Measurements from ENCODE around the gene NOSIP. TPM values are rescaled to one million over a fixed set of nuclear protein-coding genes. Genes with fewer than 3 reads are reported as not detected.
"Not testable (repeated sequence)": the region's sequence is repeated elsewhere in the genome, so short reads cannot be mapped to it uniquely, and the experiment has no call there.

Gene NOSIP, protein sequence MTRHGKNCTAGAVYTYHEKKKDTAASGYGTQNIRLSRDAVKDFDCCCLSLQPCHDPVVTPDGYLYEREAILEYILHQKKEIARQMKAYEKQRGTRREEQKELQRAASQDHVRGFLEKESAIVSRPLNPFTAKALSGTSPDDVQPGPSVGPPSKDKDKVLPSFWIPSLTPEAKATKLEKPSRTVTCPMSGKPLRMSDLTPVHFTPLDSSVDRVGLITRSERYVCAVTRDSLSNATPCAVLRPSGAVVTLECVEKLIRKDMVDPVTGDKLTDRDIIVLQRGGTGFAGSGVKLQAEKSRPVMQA
- 10 to 100 TPM; 51.0 to 80.7 (median 59.0) TPM for polyA plus RNA-seq (ENCODE audit: insufficient read depth in 1 of 5, insufficient read length in 5 of 5, low replicate concordance in 1 of 5)
- long read RNA-seq, donor 1, transcript NOSIP-204 (9 exons, 1,005 nt) = major isoform, 20 of 34 reads
- long read RNA-seq, donor 1, partial matches to known transcripts = 14 of 34 reads
- long read RNA-seq, donor 1, other reads (novel, unspliced or antisense) = 0 of 34 reads
- long read RNA-seq, donor 2, transcript NOSIP-204 (9 exons, 1,005 nt) = major isoform, 11 of 13 reads
- long read RNA-seq, donor 2, partial matches to known transcripts = 0 of 13 reads
- long read RNA-seq, donor 2, other reads (novel, unspliced or antisense) = 0 of 13 reads
- long read RNA-seq, donor 3, transcript NOSIP-204 (9 exons, 1,005 nt) = major isoform, 16 of 18 reads
- long read RNA-seq, donor 3, partial matches to known transcripts = 0 of 18 reads
- long read RNA-seq, donor 3, other reads (novel, unspliced or antisense) = 0 of 18 reads
- long read RNA-seq, donor 4, transcript NOSIP-204 (9 exons, 1,005 nt) = major isoform, 10 of 42 reads
- long read RNA-seq, donor 4, partial matches to known transcripts = 32 of 42 reads
- long read RNA-seq, donor 4, other reads (novel, unspliced or antisense) = 0 of 42 reads
- long read RNA-seq, donor 5, transcript NOSIP-204 (9 exons, 1,005 nt) = major isoform, 33 of 80 reads
- long read RNA-seq, donor 5, partial matches to known transcripts = 27 of 80 reads
- long read RNA-seq, donor 5, other reads (novel, unspliced or antisense) = 17 of 80 reads
- long read RNA-seq, donor 6, transcript NOSIP-204 (9 exons, 1,005 nt) = major isoform, 22 of 34 reads
- long read RNA-seq, donor 6, partial matches to known transcripts = 12 of 34 reads
- long read RNA-seq, donor 6, other reads (novel, unspliced or antisense) = 0 of 34 reads
- long read RNA-seq, donor 7, partial matches to known transcripts = 84 of 88 reads
- long read RNA-seq, donor 7, other reads (novel, unspliced or antisense) = 0 of 88 reads
- long read RNA-seq, donor 8, transcript NOSIP-204 (9 exons, 1,005 nt) = major isoform, 9 of 16 reads
- long read RNA-seq, donor 8, partial matches to known transcripts = 5 of 16 reads
- long read RNA-seq, donor 8, other reads (novel, unspliced or antisense) = 0 of 16 reads

DNA sequence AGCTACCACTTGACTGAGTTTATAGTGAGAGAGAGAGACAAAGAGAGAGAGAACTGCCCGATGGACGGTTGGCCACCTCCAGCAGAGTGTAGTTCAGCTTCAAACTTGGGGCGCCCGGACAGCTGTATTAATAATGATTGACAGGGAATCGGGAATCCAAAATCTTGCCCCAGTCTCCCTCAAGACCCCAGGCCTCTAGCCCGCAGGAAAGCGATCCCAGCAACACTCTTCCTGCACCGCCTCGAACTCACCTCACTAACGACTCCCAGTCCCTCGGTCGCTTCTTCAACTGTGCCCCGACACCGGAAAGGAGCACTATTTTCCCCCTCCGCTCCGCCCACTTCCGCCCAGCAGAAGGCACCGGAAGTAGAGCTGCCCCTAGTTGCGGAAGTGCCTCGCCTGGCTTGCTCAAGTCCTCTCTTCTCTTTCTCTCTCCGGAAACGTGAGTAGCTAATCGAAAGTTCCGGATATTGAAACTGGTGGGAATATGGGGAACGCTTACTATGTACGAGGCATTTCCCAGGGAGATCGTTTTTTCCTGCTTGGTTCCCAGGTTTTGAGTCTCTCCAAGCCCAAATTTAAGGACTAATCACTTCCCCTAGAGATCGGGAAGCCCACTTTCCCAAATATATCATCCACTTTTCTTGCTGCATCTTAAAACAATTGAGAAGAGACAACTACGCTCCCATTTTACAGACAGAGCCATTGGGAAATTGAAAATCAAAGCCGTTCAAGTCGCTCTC, at the start of gene NOSIP:
NOSIP (minus strand) TSS at position 293 of the 743 bp plus-strand sequence. CDS start 19,865 bp downstream, outside the sequence.
- DNase-seq = peak; percentile 93 to 95

- no peak for DNase-seq
Measured at GRCh38 chr19:49629659-49630058, 49.3 kb upstream of the NOSIP start.

DNA sequence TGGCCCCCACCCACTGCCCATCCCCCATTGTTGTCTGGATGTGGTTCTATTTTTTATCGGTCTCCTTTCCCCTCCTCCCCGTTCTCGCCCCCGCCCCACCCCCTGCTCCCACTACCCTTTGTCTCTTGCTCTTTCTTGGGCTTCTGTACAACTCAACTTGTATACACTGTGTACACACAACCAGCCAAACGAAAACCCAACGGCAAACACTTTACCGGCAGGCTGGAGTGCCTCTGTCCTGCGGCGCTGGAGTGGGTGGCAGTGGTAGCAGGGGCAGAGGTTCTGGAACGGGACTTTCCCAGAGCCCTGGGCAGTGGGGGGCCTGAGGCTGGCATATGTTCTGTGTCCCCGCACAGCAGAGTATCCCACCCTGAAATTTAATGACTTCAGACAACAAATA, 45.9 kb upstream of the NOSIP start:
- DNase-seq = no peak

DNA sequence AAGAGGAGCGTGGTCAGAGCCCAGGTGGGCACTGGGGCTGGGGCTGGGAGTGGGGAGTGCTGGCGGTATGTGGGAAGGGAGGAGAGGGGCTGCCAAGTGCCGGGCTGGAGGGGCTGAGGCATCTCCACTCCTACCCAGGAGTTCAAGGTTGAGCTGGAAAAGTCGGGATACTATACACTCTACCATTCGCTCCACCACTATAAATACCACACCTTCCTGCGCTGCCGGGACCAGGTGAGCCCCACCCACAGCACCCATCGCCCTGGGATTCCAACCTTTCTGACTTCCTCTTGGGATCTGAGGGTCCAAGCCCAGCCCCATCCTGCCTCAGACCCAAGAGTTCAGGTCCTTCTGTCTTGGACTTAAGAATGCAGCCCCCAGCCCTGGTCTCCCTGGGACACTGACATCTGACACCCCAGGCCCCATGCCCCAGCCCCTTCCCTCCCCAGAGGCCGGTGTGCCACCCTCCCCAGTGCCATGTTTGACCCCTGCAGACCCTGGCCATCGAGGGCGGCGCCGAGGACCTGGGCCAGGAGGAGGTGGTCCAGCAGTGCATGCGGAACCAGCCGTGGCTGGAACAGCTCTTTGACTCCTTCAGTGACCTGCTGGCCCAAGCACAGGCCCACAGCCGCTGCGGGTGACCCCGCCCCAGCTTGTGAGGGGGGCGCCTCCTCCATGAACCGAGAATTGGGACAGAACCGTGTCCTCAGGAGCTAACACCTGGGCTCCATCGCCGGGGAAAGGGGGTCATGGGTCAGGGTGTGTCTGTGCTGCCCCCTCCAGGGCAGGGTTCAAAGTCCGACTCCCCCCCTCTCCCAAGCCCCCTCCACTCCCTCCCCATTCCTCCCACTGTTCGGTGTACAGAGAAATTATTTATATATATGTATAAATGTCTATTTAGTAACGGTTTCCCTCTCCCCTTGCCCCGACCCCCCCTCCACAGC, 44.9 kb upstream of the NOSIP start:
- DNase-seq = no peak

- not testable (repeated sequence) for DNase-seq
Measured at GRCh38 chr19:49617860-49618259, 37.5 kb upstream of the NOSIP start.

GRCh38 chr19:49616945-49617344, 36.6 kb upstream of the NOSIP start:
- DNase-seq = no peak

DNA sequence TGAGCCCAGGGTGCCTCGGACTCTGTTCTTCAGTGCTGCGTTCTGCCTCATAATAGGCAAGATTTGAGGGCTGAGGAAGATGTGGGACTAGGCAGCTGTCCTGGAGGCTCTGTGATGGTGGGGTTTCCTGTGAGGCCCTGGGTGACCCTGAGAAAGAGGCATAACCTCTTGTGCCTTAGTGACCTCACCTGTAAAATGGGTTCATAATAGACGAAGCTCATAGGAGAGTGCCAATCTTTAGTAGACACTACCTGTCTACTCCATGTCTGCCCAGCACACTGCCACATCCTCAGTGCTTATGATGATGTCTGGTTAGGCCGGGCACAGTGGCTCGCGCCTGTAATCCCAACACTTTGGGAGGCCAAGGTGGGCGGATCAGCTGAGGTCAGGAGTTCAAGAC, 36.2 kb upstream of the NOSIP start:
- no peak for DNase-seq

DNA sequence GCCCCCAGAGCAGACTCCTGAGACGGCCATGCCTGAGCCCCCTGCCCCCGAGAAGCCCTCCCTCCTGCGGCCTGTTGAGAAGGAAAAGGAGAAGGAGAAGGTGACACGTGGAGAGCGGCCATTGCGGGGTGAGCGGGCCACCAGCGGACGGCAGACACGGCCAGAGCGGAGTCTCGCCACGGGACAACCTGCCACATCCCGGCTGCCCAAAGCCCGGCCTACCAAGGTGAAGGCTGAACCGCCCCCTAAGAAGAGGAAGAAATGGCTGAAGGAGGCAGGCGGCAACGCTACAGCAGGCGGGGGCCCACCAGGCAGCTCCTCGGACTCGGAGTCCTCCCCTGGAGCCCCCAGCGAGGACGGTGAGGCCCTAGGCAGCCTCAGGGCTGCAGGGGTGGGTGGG, 35.5 kb upstream of the NOSIP start:
- DNase-seq = no peak

DNA sequence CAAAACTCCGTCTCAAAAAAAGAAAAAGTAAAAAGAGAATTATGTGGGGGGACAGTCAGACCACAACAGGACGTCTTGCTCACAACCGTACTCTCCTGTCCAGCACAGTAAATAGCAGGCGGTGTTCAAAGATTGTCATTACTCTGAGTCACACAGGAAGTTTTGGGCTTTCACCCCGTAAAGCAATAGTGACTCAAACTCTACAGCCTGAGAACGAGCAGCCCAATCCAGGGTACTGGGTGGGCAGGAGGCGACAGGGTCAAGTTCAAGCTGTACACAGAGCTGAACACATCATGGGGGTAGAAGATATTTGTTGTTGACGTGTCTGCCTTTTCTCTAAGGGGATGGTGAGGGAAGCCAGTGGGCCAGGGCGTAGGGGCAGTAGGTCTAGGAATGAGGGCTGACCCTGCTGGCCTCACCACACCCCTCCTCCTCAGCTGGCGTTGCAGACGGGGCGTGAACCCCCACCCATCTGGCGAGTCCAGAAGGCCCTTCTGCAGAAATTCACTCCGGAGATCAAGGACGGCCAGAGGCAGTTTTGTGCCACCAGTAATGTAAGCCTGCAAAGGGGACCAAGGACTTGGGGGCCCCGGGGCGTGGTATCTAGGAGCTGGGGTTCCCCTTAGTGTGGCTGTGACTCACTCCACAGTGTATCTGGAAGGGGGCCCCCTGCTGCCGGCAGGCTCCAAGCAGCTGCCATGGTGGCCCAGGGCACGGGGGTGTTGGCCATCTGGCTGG, 33.9 kb upstream of the NOSIP start:
- no peak for DNase-seq

- DNase-seq = no peak
Measured at GRCh38 chr19:49613374-49613773, 33.0 kb upstream of the NOSIP start.

GRCh38 chr19:49609499-49610092, 29.2 kb upstream of the NOSIP start:
- no peak for DNase-seq

GRCh38 chr19:49605605-49606004, 25.2 kb upstream of the NOSIP start:
- no peak for DNase-seq

DNA sequence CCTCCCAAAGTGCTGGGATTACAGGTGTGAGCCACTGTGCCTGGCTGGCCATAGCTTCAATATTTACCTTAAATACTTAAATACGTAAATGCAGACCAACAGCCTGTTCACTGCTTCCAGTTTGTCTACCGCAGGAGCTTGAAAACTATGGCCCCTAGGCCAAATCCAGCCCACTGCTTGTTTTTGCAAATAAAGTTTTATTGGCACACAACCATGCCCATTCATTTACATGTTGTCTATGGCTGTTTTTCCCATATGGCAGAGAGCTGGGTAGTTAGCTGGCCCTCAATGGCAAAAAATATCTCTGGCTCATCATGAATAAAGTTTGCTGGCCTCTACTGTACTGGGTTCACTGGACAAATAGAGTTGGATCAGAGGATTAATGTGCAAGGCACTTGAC, 22.4 kb upstream of the NOSIP start:
- no peak for DNase-seq

- DNase-seq = no peak
Measured at GRCh38 chr19:49601482-49602038, 21.2 kb upstream of the NOSIP start.

DNA sequence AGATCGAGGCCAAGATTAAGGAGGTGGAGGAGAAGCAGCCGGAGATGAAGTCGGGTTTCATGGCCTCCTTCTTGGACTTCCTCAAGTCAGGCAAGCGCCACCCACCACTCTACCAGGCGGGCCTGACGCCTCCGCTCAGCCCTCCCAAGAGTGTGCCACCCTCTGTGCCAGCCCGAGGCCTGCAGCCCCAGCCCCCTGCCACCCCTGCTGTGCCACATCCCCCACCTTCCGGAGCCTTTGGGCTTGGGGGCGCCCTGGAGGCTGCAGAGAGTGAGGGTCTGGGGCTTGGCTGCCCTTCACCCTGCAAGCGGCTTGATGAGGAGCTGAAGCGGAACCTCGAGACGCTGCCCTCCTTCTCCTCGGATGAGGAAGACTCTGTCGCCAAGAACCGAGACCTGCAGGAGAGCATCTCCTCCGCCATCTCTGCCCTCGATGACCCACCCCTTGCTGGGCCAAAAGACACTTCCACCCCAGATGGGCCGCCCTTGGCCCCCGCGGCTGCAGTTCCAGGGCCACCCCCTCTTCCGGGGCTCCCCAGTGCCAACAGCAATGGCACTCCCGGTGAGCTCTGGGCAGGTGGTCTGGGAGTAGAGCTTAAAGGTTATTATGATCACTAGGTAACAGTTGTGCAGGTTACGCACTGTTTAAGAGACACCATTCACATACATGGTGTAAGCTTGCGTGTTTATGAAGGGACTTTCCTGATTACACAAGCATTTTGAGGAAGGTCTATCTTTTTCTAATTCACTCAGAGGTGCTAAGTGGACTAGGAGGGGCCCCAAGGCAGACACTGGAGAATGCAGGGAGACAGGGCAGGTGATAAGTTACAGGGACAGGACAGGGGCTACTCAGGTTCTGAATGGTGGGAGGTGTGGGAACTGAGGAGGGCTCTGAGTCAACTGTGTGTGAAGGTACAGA, 19.3 kb upstream of the NOSIP start:
- DNase-seq = no peak

GRCh38 chr19:49597703-49597974, 17.3 kb upstream of the NOSIP start:
- no peak for DNase-seq

DNA sequence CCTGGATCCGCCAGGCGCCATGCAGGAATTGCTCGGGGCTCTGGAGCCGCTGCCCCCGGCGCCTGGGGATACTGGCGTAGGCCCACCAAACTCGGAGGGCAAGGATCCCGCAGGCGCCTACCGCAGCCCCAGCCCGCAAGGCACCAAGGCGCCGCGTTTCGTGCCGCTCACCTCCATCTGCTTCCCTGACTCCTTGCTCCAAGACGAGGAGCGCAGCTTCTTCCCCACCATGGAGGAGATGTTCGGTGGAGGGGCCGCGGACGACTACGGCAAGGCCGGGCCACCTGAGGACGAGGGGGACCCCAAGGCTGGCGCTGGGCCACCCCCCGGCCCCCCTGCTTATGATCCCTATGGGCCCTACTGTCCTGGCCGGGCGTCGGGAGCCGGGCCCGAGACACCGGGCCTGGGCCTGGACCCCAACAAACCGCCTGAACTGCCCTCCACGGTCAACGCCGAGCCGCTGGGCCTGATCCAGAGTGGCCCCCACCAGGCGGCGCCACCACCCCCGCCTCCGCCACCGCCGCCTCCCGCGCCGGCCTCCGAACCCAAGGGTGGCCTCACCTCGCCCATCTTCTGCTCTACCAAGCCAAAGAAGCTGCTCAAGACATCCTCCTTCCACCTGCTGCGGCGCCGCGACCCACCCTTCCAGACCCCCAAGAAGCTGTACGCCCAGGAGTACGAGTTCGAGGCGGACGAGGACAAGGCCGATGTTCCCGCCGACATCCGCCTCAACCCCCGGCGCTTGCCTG, 16.8 kb upstream of the NOSIP start:
- DNase-seq = no peak

Data from right lung (tissue), 10 donors.